Measurements from ENCODE around the gene COQ8A.

DNA sequence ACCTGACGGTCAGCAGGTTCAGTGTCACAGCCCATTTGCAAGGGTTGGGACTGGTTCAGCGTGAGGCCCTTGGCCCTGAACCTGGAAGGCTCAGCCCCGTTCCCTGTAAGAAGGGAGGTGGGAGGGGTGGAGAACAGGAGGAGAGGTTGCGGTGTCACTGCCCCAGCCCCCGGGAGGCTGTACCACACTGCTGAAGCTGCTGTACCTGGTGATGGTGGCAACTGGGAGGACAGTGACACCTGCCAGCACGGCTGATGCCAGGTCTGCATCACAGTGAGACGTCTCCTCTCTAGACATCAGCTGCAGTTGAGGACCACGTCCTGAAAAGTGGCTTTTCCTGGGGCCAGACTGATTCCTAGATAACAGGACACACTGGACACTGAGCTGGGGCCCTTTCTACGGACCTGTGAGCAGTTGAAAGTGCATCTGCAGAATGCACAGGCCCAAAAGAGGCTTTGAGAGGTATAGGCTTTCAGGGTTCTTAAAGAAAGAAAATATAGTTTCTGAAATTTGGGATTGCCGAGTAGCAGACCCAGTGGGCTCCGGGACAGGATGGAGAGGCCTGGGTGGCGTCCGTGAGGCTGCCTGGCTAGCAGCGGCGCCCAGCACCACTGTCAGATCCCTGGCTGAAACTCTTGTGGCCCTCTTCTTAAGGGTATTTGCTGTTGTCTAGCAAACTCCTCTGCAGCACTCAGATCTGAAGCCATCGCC lies 47.7 kb downstream of the COQ8A start:
- TF ChIP-seq POLR2A (IDR thresholded peaks at IDR 0.05) (no peak), CTCF (IDR thresholded peaks at IDR 0.05) (no peak), EP300 (IDR thresholded peaks at IDR 0.05) (no peak)

Measured in gastroesophageal sphincter (tissue), 3 donors.